ENCODE data around the gene SLC38A3.
A peak's percentile ranks its signal among the peaks of the same experiment; 100 is the strongest.
"Not testable (repeated sequence)": the region's sequence is repeated elsewhere in the genome, so short reads cannot be mapped to it uniquely, and the experiment has no call there.

The SLC38A3 gene

GRCh38 chr3:50192689-50193141 is 12.4 kb upstream of the SLC38A3 start:
- DNase-seq, result peak; percentile 78

DNA sequence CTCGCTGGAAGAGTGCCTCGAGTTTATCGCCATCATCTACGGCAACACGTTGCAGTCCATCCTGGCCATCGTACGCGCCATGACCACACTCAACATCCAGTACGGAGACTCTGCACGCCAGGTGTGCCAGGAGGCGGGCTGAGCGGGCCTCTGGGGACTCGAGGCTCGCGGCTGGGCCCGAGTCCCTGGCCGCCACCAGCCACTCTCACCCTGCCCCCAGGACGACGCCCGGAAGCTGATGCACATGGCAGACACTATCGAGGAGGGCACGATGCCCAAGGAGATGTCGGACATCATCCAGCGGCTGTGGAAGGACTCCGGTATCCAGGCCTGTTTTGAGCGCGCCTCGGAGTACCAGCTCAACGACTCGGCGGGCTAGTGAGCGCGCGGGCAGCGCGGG is 11.8 kb upstream of the SLC38A3 start:
- no peak for DNase-seq

GRCh38 chr3:50193746-50194127 is 11.3 kb upstream of the SLC38A3 start:
- DNase-seq, result no peak

- DNase-seq, result peak; percentile 80
Observed at GRCh38 chr3:50194128-50194902, 10.8 kb upstream of the SLC38A3 start.

DNA sequence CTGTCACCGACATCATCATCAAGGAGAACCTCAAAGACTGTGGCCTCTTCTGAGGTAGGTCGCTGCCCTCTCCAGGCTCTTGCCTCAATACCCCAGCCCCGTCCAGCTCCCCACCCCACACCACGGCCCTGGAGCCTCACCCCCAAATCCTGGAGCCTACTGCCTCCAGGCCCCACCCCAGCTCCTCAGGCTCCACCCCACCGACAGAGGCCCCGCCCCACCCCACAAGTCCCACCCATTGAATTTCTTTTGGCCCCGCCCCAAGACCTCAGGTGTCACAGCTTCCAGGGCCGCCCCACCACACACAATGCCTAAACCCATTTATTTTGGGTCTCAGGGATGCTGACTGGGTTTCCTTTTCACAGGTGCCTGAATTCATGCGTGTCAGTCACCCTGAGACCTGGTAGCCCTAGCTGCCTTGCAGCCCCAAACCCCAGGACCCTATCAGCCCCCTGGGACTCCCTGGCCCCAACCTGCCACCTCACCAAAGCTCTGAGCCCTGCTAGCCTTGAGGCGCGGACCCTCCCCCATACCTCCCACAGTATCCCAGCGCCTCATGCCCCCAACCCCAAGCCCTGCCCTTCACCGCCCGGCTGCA is 10.1 kb upstream of the SLC38A3 start:
- no peak for DNase-seq

DNA sequence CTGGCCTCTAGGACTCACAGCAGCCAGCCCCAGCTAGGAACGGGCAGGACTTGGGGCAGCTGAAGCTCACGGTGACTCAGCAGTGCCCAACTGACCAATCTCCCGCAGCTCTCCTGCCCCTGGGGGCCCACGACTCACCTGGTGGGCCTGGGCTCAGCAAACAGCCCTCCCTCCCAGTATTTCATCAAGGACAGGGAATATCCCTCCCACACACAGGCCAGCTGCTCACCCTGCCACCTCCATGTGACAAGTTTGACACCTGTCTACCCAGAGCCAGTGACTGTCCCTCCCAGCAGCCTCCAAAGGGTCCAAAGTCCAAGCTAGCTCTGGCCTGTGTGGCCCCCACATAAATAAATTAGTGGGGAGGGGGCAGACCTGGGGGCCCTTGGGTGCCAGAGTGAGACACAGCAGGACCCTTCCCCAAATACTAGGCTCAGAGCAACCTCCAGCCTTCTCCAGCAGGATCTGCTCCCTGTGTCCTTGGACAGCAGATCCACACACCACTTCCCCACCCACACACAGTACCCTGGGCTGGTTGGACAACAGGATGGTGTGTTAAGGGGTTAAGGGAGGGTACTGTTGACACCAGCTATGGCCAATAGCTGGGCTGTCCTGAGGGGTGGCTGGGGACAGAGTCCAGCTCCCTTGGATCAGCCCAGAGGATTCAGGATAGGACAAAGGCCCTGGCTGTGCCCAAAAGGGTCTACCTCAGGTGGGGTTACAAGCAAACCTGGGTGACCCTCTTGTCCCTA is 9.4 kb upstream of the SLC38A3 start:
- DNase-seq, result no peak

DNA sequence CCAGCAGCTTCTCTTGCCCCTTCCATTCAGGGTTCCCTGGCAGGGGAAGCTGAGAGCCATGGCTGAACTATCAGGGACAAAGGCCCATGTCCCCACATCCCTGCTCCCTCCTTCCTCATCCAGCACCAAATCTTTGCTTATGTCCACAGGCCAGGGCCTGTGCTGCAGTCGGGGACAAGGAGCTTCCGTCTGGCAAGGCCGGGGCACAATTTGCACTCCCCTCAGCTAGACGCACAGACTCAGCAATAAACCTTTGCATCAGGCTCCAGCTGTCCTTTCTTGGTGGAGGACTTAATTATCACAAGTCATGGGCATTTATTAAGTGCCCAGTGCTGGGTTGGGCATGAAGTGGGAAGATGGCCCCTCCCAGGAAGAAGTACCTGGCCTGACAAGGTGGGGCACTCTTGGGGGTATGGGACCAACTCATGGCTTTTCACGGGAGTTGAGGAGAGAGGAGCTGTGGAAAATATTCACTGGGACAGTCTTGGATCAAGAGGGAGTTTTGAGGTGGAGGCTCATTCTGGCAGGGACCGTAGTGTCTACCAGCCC is 8.7 kb upstream of the SLC38A3 start:
- DNase-seq, result no peak

- no peak for DNase-seq
Observed at GRCh38 chr3:50201573-50202315, 3.3 kb upstream of the SLC38A3 start.

GRCh38 chr3:50202353-50203112 is 2.5 kb upstream of the SLC38A3 start:
- no peak for DNase-seq

- DNase-seq, result no peak
Observed at GRCh38 chr3:50203113-50203808, 1.8 kb upstream of the SLC38A3 start.

- DNase-seq, result no peak
Observed at GRCh38 chr3:50203809-50204803, 965 bp upstream of the SLC38A3 start.

GRCh38 chr3:50205413-50206276 is 574 bp downstream of the SLC38A3 start:
- DNase-seq, result no peak

GRCh38 chr3:50207359-50208042 is 2.4 kb downstream of the SLC38A3 start:
- DNase-seq, result no peak

DNA sequence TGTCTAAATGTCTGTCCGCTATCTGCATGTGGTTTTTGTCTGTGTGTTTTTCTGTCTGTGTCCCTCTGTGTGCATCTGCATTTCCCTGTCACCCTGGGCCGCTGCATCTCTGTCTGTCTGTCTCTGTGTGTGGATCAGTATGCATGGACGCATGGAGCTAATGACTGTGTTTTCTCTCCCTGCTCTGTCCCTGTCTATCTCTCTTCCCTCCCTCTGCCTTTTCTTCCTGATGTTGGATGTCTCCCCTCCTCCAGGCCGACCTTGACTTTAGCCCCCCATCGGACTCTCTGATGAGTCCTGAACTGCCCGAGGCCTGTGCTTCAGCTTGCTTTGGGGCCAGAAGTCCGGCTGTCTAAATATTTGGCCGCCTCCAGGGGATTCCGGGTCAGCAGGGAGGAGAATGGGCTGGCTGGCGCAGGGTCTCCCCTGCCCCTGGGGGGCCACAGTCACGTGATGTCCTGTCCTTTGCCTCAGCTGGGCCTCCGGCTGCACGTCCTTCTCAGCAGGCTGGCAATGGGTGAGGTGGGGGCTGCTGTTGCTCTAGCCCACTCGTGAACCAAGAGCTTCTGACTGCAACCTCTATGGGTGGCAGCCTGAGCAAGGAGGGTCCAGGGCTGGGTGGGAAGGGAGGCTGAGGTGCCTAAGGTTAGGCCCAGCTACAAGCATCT is 3.7 kb downstream of the SLC38A3 start:
- DNase-seq, result no peak

DNA sequence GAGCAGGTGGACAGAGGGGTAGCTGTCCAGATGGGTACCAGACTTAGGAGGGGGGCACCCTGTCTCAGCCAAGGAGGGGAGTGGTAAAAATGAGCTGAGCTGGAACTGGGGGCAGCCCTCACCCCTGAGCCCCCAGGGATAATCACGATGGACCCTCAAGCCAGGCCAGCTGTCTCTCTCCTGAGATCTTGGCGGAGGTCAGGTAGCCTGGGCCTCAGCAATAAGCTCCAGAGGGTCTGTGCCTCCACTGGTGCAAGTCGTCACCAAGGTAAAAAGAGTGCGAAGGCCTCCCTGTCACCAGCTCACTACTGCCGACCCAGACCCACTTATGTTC is 5.1 kb downstream of the SLC38A3 start:
- no peak for DNase-seq

- DNase-seq, result no peak
Observed at GRCh38 chr3:50210510-50211367, 5.7 kb downstream of the SLC38A3 start.

GRCh38 chr3:50211368-50211717 is 6.3 kb downstream of the SLC38A3 start:
- not testable (repeated sequence) for DNase-seq
